H9 (cell line): ENCODE data around the gene LRP1. TPM values are rescaled to one million over a fixed set of nuclear protein-coding genes. Genes with fewer than 3 reads are reported as not detected.

Experiments used
- DNase-seq: peaks from one replicate; pipeline ENCODE4 v3.0.0-alpha.2; 2017
- H2AFZ ChIP-seq: one replicate; pipeline ENCODE4 v1.6.1; 2013; ENCODE audit warnings: mild to moderate bottlenecking, low read length, control low read depth, moderate library complexity
- H2AK5ac ChIP-seq: 2 replicates; pipeline ENCODE4 v1.6.1; 2013; ENCODE audit warnings: low read length, control low read depth, mixed read lengths; ENCODE audit not compliant: insufficient read length
- H2BK120ac ChIP-seq: one replicate; pipeline ENCODE4 v1.6.1; 2013; ENCODE audit warnings: low read depth, mild to moderate bottlenecking, low read length, control low read depth, inconsistent platforms; ENCODE audit not compliant: poor library complexity, severe bottlenecking
- H2BK12ac ChIP-seq: 2 replicates; pipeline ENCODE4 v1.6.1; 2013; ENCODE audit warnings: low read length, control low read depth, mixed read lengths, low read depth; ENCODE audit not compliant: insufficient read length
- H2BK15ac ChIP-seq: 2 replicates; pipeline ENCODE4 v1.6.1; 2013; ENCODE audit warnings: low read depth, low read length, control low read depth
- H2BK20ac ChIP-seq: one replicate; pipeline ENCODE4 v1.6.1; 2013; ENCODE audit warnings: low read depth, mild to moderate bottlenecking, low read length, control low read depth, inconsistent platforms; ENCODE audit not compliant: poor library complexity, severe bottlenecking
- H2BK5ac ChIP-seq: 2 replicates; pipeline ENCODE4 v1.6.1; 2013; ENCODE audit warnings: low read length, control low read depth, mixed read lengths; ENCODE audit not compliant: insufficient read length
- H3K14ac ChIP-seq: 2 replicates; pipeline ENCODE4 v1.6.1; 2013; ENCODE audit warnings: low read length, control low read depth; ENCODE audit not compliant: insufficient read depth
- H3K18ac ChIP-seq: 2 replicates; pipeline ENCODE4 v1.6.1; 2013; ENCODE audit warnings: low read depth, mild to moderate bottlenecking, mixed read lengths, low read length, control low read depth; ENCODE audit not compliant: insufficient read length
- H3K23ac ChIP-seq: 2 replicates; pipeline ENCODE4 v1.6.1; 2013; ENCODE audit warnings: low read length, control low read depth, mixed read lengths, low read depth; ENCODE audit not compliant: insufficient read length
- H3K23me2 ChIP-seq: 2 replicates; pipeline ENCODE4 v1.6.1; 2013; ENCODE audit warnings: low read depth, mild to moderate bottlenecking, mixed read lengths, low read length, control low read depth; ENCODE audit not compliant: insufficient read length, poor library complexity, severe bottlenecking
- H3K27ac ChIP-seq: 2 replicates; pipeline ENCODE4 v1.5.1; 2013; ENCODE audit warnings: low read length, control low read depth, mixed read lengths, low read depth; ENCODE audit not compliant: insufficient read length
- H3K27me3 ChIP-seq: 2 replicates; pipeline ENCODE4 v1.6.1; 2013; ENCODE audit warnings: low read length, control low read depth, inconsistent platforms; ENCODE audit not compliant: insufficient read depth
- H3K4ac ChIP-seq: 2 replicates; pipeline ENCODE4 v1.6.1; 2013; ENCODE audit warnings: low read depth, mild to moderate bottlenecking, control low read depth, inconsistent platforms, low read length, moderate library complexity
- H3K4me1 ChIP-seq: 2 replicates; pipeline ENCODE4 v1.6.1; 2013; ENCODE audit warnings: low read length, control low read depth, inconsistent platforms; ENCODE audit not compliant: insufficient read depth
- H3K4me2 ChIP-seq: 2 replicates; pipeline ENCODE4 v1.6.1; 2013; ENCODE audit warnings: low read length, control low read depth, mixed read lengths; ENCODE audit not compliant: insufficient read length, insufficient read depth
- H3K56ac ChIP-seq: 2 replicates; pipeline ENCODE4 v1.6.1; 2013; ENCODE audit warnings: low read depth, mild to moderate bottlenecking, mixed read lengths, low read length, control low read depth; ENCODE audit not compliant: insufficient read length
- H3K79me1 ChIP-seq: 2 replicates; pipeline ENCODE4 v1.6.1; 2013; ENCODE audit warnings: low read depth, mild to moderate bottlenecking, moderate library complexity, low read length, control low read depth, inconsistent platforms; ENCODE audit not compliant: insufficient read depth, poor library complexity, severe bottlenecking
- H3K79me2 ChIP-seq: 2 replicates; pipeline ENCODE4 v1.6.1; 2013; ENCODE audit warnings: low read length, control low read depth, inconsistent platforms; ENCODE audit not compliant: insufficient read depth
- H3K9ac ChIP-seq: 2 replicates; pipeline ENCODE4 v1.6.1; 2013; ENCODE audit warnings: low read length, control low read depth, mixed read lengths; ENCODE audit not compliant: insufficient read length; ENCODE audit errors: extremely low read depth
- H3K9me3 ChIP-seq: one replicate; pipeline ENCODE4 v1.6.1; 2013; ENCODE audit warnings: low read depth, low read length, inconsistent platforms; ENCODE audit not compliant: control insufficient read depth
- H3T11ph ChIP-seq: one replicate; pipeline ENCODE4 v1.6.1; 2013; ENCODE audit warnings: mild to moderate bottlenecking, low read length, control low read depth, inconsistent platforms
- H4K20me1 ChIP-seq: one replicate; pipeline ENCODE4 v1.6.1; 2013; ENCODE audit not compliant: control insufficient read depth, insufficient read length, insufficient read depth
- H4K5ac ChIP-seq: 2 replicates; pipeline ENCODE4 v1.6.1; 2013; ENCODE audit warnings: low read depth, mild to moderate bottlenecking, mixed read lengths, low read length, control low read depth; ENCODE audit not compliant: insufficient read length
- H4K8ac ChIP-seq: replicated peaks from 2 replicates; pipeline ENCODE4 v1.6.1; 2013; ENCODE audit warnings: low read length, control low read depth, mixed read lengths, low read depth; ENCODE audit not compliant: insufficient read length
- H4K91ac ChIP-seq: 2 replicates; pipeline ENCODE4 v1.6.1; 2013; ENCODE audit warnings: low read depth, mild to moderate bottlenecking, moderate library complexity, mixed read lengths, low read length, control low read depth; ENCODE audit not compliant: insufficient read length
- H3K27ac Mint-ChIP-seq, 3 experiments: 2 replicates in 2 of 3; 3 replicates in 1 of 3; pipeline ENCODE4 v1.8.0; 2020 to 2021; ENCODE audit warnings: mixed read lengths in 3 of 3, mild to moderate bottlenecking in 1 of 3, moderate library complexity in 1 of 3
- H3K27me3 Mint-ChIP-seq: 2 replicates; pipeline ENCODE4 v1.8.0; 2021; ENCODE audit warnings: low read depth, mild to moderate bottlenecking, moderate library complexity, mixed read lengths
- H3K36me3 Mint-ChIP-seq, 3 experiments: 2 replicates in 2 of 3; 3 replicates in 1 of 3; pipeline ENCODE4 v1.8.0; 2020 to 2021; ENCODE audit warnings: low read depth in 3 of 3, mixed read lengths in 3 of 3; ENCODE audit not compliant: insufficient read depth in 1 of 3
- H3K4me1 Mint-ChIP-seq, 2 experiments: 2 replicates each; pipeline ENCODE4 v1.8.0; 2020; ENCODE audit warnings: mixed read lengths in 2 of 2
- H3K4me3 Mint-ChIP-seq, 2 experiments: 2 replicates in 1 of 2; 3 replicates in 1 of 2; pipeline ENCODE4 v1.8.0; 2020 to 2021; ENCODE audit warnings: mild to moderate bottlenecking in 2 of 2, mixed read lengths in 2 of 2, moderate library complexity in 1 of 2
- H3K9me3 Mint-ChIP-seq, 2 experiments: 2 replicates in 1 of 2; 3 replicates in 1 of 2; pipeline ENCODE4 v1.8.0; 2020; ENCODE audit warnings: mild to moderate bottlenecking in 2 of 2, mixed read lengths in 2 of 2, moderate library complexity in 1 of 2
- CTCF ChIP-seq: fragments of 200-600 bp; sonication (generic); conservative IDR thresholded peaks from 3 replicates; pipeline ENCODE4 v1.8.0; 2021; ENCODE audit warnings: antibody characterized with exemption, mild to moderate bottlenecking
- WGBS: extraction: QIAGEN DNeasy Blood & Tissue Kit; methylation state at CpG from one replicate; pipeline ENCODE4 v1.1.7; 2013; ENCODE audit warnings: missing lambda C conversion rate, low lambda C conversion rate, mixed read lengths; ENCODE audit not compliant: insufficient read length; ENCODE audit errors: extremely low coverage; 5-methylcytosine and 5-hydroxymethylcytosine counted together
- total RNA-seq: library from RNA; stranded (reverse); gene quantifications from 2 replicates; pipeline ENCODE4 v1.2.1, GENCODE V29; 2021

LRP1 gene
- total RNA-seq, 1 experiment from 2014 or later = 115 TPM

GRCh38 chr12:57175428-57176138, 47.3 kb downstream of the LRP1 start:
- H2BK15ac ChIP-seq = no peak overlapping the region
- no peak overlapping the region for H3K23ac ChIP-seq
- H3K4ac ChIP-seq = no peak overlapping the region
- peak overlapping the region; percentile 31 to 83 (median 83); a peak in 5 of 7 replicates for H3K27ac Mint-ChIP-seq
- no peak overlapping the region for H4K8ac ChIP-seq
- H2BK120ac ChIP-seq = no peak overlapping the region
- H3K36me3 Mint-ChIP-seq = peaks cover 49 to 86% (median 82%) of the 10 kb centered on the region in 3 experiments; a peak in 6 of 7 replicates
- H3K9ac ChIP-seq = no peak overlapping the region
- H4K5ac ChIP-seq = no peak overlapping the region
- no peak overlapping the region for H4K91ac ChIP-seq
- no peaks in the 10 kb centered on the region for H3K4me1 ChIP-seq
- no peak overlapping the region for H3K4me3 Mint-ChIP-seq
- H3K4me2 ChIP-seq = no peak overlapping the region
- H2AK5ac ChIP-seq = no peak overlapping the region
- no peaks in the 10 kb centered on the region for H3K9me3 ChIP-seq
- H3K27me3 Mint-ChIP-seq = no peaks in the 10 kb centered on the region
- H3K14ac ChIP-seq = no peak overlapping the region
- H3T11ph ChIP-seq = no peak overlapping the region
- peak; percentile 89 for TF ChIP-seq CTCF
- H3K56ac ChIP-seq = no peak overlapping the region
- no peaks in the 10 kb centered on the region for H3K9me3 Mint-ChIP-seq
- no peaks in the 10 kb centered on the region for H3K27me3 ChIP-seq
- H2BK20ac ChIP-seq = no peak overlapping the region
- no peaks in the 10 kb centered on the region for H3K79me1 ChIP-seq
- H3K4me1 Mint-ChIP-seq = peaks cover 0 to 9% of the 10 kb centered on the region in 2 experiments; a peak in 2 of 4 replicates
- no peak overlapping the region for H2AFZ ChIP-seq
- H3K18ac ChIP-seq = no peak overlapping the region
- H3K23me2 ChIP-seq = no peaks in the 10 kb centered on the region
- peaks cover 3% of the 10 kb centered on the region for H4K20me1 ChIP-seq
- H2BK5ac ChIP-seq = no peak overlapping the region
- H2BK12ac ChIP-seq = no peak overlapping the region
- WGBS = no CpG with 5 or more reads among the region's 29 CpGs
- H3K79me2 ChIP-seq = no peaks in the 10 kb centered on the region
- no peak overlapping the region for H3K27ac ChIP-seq
- peak; percentile 93 for DNase-seq
